ENCODE results near the gene REEP2.
A peak's percentile ranks its signal among the peaks of the same experiment; 100 is the strongest.

Gene REEP2

GRCh38 chr5:138448481-138449398, 9.9 kb downstream of the REEP2 start:
- no peak for DNase-seq (ENCODE audit: low read depth)

- DNase-seq (ENCODE audit: low read depth) = peak; percentile 65
Measured at GRCh38 chr5:138449501-138450239, 10.8 kb downstream of the REEP2 start.

GRCh38 chr5:138450971-138451370, 12.1 kb downstream of the REEP2 start:
- DNase-seq (ENCODE audit: low read depth) = no peak

GRCh38 chr5:138452720-138453119, 13.9 kb downstream of the REEP2 start:
- DNase-seq (ENCODE audit: low read depth) = no peak

- no peak for DNase-seq (ENCODE audit: low read depth)
Measured at GRCh38 chr5:138453590-138453989, 14.7 kb downstream of the REEP2 start.

- no peak for DNase-seq (ENCODE audit: low read depth)
Measured at GRCh38 chr5:138454121-138454520, 15.3 kb downstream of the REEP2 start.

GRCh38 chr5:138455232-138455930, 16.5 kb downstream of the REEP2 start:
- no peak for DNase-seq (ENCODE audit: low read depth)

- DNase-seq (ENCODE audit: low read depth) = no peak
Measured at GRCh38 chr5:138457531-138458275, 18.8 kb downstream of the REEP2 start.

GRCh38 chr5:138458384-138458783, 19.5 kb downstream of the REEP2 start:
- DNase-seq (ENCODE audit: low read depth) = no peak

- DNase-seq (ENCODE audit: low read depth) = no peak
Measured at GRCh38 chr5:138458856-138459255, 20.0 kb downstream of the REEP2 start.

GRCh38 chr5:138459311-138459933, 20.6 kb downstream of the REEP2 start:
- peak; percentile 74 for DNase-seq (ENCODE audit: low read depth)

GRCh38 chr5:138460032-138460693, 21.3 kb downstream of the REEP2 start:
- DNase-seq (ENCODE audit: low read depth) = no peak

- DNase-seq (ENCODE audit: low read depth) = no peak
Measured at GRCh38 chr5:138461343-138462125, 22.7 kb downstream of the REEP2 start.

- no peak for DNase-seq (ENCODE audit: low read depth)
Measured at GRCh38 chr5:138463419-138464007, 24.7 kb downstream of the REEP2 start.

GRCh38 chr5:138464008-138464387, 25.1 kb downstream of the REEP2 start:
- DNase-seq (ENCODE audit: low read depth) = peak; percentile 91

- peak; percentile 93 for DNase-seq (ENCODE audit: low read depth)
Measured at GRCh38 chr5:138464388-138465260, 25.8 kb downstream of the REEP2 start.

GRCh38 chr5:138465261-138466124, 26.6 kb downstream of the REEP2 start, which contains the start of gene EGR1:
TSS of gene EGR1 (plus strand) at chr5:138465479. CDS start at chr5:138465762, 283 bp downstream.
- peak; percentile 88 for DNase-seq (ENCODE audit: low read depth)

Data from activated gamma-delta T cell treated with anti-CD3 and anti-CD28 coated beads, Interleukin-2, amount 50 U/mL, for 16 hours (primary cell).